Measurements from ENCODE around the gene PRKAR1A. TPM values are rescaled to one million over a fixed set of nuclear protein-coding genes. Genes with fewer than 3 reads are reported as not detected.
"Not testable (repeated sequence)": the region's sequence is repeated elsewhere in the genome, so short reads cannot be mapped to it uniquely, and the experiment has no call there.

Gene PRKAR1A
- total RNA-seq, 1 donor from 2014 or later: 733 TPM

GRCh38 chr17:68512960-68513474 is 787 bp downstream of the PRKAR1A start:
- no peaks in the 10 kb centered on the region for H3K9me3 ChIP-seq (replicated peaks)
- intact Hi-C loops (cut with micrococcal nuclease): no loop called here
- H3K4me1 ChIP-seq: peaks cover 90% of the 10 kb centered on the region
- peak overlapping the region; percentile 76 for H3K4me3 ChIP-seq
- TF ChIP-seq CTCF (IDR thresholded peaks at IDR 0.05; ENCODE audit: borderline replicate concordance): no peak
- no peak for DNase-seq
- H3K27ac ChIP-seq (replicated peaks): peak overlapping the region; percentile 97
- no peaks in the 10 kb centered on the region for H3K27me3 ChIP-seq (ENCODE audit: low read depth)
- peaks cover 29% of the 10 kb centered on the region for H3K36me3 ChIP-seq

DNA sequence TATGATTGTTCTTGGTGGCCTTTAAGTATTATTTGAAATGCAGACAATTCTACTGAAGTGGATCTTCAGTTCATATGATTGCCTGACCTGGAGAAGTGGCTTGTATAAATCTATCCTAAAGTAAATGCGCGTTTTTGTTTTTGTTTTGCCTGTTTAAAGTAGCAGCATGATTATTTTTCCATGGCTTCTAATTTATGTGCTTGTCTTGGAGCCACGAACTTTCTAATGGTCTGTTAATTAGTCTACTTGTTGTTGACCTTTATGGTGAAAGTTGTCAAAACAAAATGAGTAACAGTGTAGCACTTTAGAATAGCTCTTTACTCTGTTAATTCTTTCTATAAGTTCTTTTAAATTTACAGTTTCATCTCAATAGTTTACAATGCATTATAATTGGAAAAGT is 1.7 kb downstream of the PRKAR1A start:
- no peak for DNase-seq
- peaks cover 38% of the 10 kb centered on the region for H3K36me3 ChIP-seq
- TF ChIP-seq CTCF (IDR thresholded peaks at IDR 0.05; ENCODE audit: borderline replicate concordance): no peak
- H3K9me3 ChIP-seq (replicated peaks): no peaks in the 10 kb centered on the region
- peaks cover 99% of the 10 kb centered on the region for H3K4me1 ChIP-seq
- H3K4me3 ChIP-seq: peak overlapping the region; percentile 76
- H3K27ac ChIP-seq (replicated peaks): peak overlapping the region; percentile 97
- H3K27me3 ChIP-seq (ENCODE audit: low read depth): no peaks in the 10 kb centered on the region
- intact Hi-C loops (cut with micrococcal nuclease): no loop called here

DNA sequence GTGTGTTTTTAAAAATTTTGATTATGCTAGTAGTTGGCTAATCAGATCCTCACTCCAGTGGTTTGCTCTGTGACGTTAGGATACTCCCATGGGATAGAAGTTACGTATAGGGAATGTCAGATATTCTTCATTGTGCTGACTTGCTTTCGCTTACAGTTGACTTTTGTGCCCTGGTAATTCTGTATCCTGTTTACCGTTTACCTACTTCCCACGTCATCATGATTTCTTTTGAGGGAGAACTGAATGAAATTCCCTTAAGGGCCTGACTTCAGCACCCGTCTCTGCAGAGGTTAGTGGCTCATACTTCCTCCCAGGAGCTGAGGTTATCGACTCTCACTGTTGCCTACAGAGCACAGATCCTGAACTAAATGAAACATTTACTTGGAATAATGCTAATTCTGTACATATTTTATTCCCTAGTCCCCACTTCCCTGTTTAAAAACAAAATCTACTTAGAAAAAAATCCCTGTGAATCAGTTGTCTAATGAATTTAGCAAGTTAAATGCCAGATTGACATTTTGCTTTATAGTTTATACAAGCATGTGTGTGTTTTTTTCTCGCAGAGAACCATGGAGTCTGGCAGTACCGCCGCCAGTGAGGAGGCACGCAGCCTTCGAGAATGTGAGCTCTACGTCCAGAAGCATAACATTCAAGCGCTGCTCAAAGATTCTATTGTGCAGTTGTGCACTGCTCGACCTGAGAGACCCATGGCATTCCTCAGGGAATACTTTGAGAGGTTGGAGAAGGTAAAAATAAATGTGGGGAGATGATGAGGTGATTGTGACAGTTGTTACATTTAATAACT is 2.8 kb downstream of the PRKAR1A start:
- Histone ChIP-seq H3K36me3 (peaks cover 38% of the 10 kb centered on the region), H3K4me3 (peak overlapping the region; percentile 76), H3K27me3 (ENCODE audit: low read depth) (no peaks in the 10 kb centered on the region), H3K9me3 (replicated peaks) (no peaks in the 10 kb centered on the region), H3K27ac (replicated peaks) (peak overlapping the region; percentile 97), H3K4me1 (peaks cover 98% of the 10 kb centered on the region)
- intact Hi-C loops (cut with micrococcal nuclease): no loop called here
- no peak for DNase-seq
- no peak for TF ChIP-seq CTCF (IDR thresholded peaks at IDR 0.05; ENCODE audit: borderline replicate concordance)

- Histone ChIP-seq H3K27ac (replicated peaks) (peak overlapping the region; percentile 97), H3K4me1 (peaks cover 98% of the 10 kb centered on the region), H3K4me3 (peak overlapping the region; percentile 76), H3K27me3 (ENCODE audit: low read depth) (no peaks in the 10 kb centered on the region), H3K9me3 (replicated peaks) (no peaks in the 10 kb centered on the region), H3K36me3 (peaks cover 38% of the 10 kb centered on the region)
- intact Hi-C loops (cut with micrococcal nuclease): no loop called here
- TF ChIP-seq CTCF (IDR thresholded peaks at IDR 0.05; ENCODE audit: borderline replicate concordance): no peak
- DNase-seq: no peak
Measured at GRCh38 chr17:68516732-68517131, 4.5 kb downstream of the PRKAR1A start.

DNA sequence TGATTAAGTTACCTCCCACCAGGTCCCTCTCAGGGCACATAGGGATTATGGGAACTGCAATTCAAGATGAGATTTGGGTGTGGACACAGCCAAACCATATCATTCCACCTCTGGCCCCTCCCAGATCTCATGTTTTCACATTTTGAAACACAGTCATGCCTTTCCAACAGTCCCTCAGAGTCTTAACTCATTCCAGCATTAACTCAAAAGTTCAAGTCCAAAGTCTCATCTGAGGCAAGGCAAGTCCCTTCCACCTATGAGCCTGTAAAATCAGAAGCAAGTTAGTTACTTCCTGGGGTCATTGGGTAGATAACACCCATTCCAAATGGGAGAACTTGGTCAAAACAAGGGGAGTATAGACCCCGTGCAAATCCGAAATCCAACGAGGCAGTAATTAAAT is 5.4 kb downstream of the PRKAR1A start:
- H3K27me3 ChIP-seq (ENCODE audit: low read depth); DNase-seq; H3K9me3 ChIP-seq (replicated peaks); intact Hi-C loops (cut with micrococcal nuclease): not testable (repeated sequence)
- peaks cover 99% of the 10 kb centered on the region for H3K4me1 ChIP-seq
- H3K36me3 ChIP-seq: peaks cover 42% of the 10 kb centered on the region
- H3K27ac ChIP-seq (replicated peaks): peak overlapping the region; percentile 97
- H3K4me3 ChIP-seq: peak overlapping the region; percentile 15
